ENCODE data around the gene RAB20.

RAB20 gene

DNA sequence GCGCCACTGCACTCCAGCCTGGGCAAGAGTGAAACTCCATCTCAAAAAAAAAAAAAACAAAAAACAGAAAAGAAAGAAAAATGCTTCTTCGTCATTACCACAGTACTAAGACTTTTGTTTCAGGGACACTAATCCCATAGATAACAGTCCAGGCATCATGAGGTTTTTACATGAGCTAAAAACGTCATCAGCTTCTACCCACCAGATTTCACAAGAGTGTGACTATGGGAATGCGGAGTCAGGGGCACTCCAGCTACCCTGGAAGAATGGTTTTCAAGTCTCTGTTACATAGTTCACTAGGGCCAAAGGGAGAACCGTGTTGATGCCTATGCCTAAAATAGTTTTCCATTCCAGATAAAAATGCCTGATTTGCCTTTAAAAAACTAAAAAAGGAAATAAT lies 33.2 kb downstream of the RAB20 start:
- DNase-seq: no peak

DNA sequence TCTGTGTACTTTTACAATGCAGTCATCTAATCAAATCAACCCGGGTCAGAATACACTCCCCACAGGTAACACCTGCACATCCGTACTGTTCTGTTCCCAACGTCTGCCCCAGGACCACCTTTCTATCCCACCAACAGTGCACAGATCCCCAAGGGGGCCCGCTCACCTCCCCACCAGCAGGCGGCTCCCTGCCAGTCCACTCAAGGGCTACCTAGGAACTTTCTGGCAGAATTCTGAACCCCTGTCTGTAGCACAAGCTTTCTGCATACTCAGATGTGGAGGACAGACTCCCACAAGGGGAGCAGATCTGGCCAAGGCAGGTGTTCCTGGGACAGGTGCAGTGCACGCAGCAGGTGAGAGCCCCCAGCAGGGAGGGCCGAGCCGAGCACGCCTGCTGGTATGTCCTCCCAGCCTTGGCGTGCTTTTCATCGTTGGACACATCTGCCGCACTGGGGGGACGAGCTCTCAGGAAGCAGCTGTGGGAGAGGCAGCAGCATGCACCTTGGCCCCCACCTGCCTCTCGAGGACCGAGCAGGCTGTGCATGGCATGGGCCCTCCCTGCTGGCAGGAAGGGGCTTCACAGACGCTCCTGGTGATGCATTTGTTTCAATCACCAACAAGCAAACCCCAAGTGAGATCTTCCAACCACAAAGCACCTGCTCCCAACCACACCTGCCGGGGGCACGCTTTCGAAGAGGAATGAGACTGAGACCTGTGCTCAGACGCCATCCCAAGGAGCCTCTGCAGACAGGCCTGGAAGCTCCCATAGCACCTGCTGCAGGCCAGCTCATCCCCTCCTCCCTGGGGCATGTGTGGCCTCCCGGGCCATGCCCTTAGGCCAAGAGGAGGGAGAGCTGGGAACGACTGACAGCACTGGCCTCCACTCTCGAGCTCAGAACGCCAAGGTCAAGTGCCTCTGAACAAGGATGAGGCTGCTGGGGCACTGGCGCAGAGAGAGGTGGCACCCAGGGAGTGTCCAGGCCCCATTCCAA lies 35.9 kb downstream of the RAB20 start:
- DNase-seq: no peak

DNA sequence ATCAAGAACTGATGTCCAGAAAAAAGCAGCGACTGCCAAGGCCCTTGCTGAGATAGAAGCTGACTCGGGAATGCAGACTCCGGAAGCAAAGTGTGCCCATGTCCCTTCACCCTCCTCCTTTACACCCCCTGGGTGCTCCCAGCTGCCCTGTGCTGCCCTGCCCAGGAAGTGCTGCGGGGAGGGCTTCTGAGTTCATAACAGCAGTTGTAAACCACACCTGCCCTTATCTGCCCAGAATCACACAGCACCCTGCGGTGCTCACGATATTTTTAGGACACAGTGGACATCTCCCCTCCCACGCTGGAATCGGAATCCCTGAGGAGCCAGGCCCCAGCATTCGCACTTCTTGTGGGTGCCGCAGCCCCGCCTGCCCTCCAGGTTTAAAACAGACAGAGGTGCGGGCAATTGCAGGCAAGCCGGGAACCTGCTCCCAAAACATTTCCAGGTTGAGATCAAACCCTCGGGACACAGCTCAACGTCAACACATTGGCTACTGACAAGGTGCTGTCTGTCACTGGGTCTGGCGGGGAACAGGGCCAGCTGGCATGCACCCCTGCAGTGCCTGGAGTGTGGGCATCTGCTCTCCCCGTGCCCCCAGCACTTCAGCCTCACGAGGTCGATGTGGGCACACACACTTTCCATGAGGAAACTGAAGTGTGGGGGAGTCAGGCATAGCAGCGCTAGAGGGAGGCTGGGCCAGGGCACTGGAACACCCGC lies 36.8 kb downstream of the RAB20 start:
- DNase-seq: no peak

DNA sequence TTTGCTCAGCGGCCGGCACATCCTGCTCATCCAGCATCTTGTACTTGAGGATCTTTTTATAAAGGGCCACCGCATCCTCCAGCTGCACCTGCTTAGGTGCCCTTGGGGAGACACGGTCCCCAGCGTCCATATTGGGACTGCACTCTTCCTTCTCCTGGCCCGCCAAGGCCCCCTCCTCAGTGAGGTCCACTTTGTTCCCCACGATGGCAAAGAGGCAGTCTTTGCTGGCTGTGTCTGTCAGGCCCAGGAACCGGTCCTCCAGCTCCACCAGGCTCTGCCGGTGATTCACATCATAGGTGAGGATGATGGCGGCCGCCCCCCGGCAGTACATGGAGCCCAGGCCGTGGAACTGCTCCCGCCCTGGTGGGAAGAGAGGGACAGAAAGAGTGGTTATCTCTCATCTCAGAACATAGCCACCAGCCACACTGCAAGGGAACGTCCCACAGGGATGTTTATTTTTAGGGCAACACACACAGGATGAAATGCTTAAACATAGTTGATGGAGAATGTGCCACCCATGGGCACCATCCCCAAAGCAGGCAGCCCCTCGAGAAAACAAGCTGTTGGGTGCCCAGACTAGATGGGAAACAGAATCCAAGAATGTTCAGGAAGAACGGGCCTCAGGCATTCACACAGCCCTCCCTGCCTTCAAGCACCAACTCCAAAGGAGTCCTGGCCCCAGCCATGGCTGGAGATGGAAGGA lies 37.5 kb downstream of the RAB20 start:
- no peak for DNase-seq

DNA sequence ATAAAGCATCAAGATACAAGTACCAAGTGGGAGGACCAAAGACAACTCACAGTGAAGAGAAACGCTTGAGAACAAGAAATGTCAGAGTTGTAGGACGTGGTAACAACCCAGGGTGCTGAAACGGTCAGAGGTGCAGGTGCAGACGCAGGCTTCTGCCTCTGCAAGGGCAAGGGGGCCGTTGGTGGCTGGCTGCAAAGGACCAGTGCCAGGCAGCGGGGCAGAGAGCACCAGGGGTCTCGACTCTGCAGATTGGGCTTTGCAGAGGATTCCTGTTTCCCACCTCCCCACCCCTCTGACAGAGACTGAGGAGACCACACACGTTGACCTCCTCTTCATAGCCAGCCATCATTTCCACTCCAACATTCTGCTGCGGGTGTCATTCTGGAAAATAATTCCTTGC lies 38.3 kb downstream of the RAB20 start:
- DNase-seq: no peak

DNA sequence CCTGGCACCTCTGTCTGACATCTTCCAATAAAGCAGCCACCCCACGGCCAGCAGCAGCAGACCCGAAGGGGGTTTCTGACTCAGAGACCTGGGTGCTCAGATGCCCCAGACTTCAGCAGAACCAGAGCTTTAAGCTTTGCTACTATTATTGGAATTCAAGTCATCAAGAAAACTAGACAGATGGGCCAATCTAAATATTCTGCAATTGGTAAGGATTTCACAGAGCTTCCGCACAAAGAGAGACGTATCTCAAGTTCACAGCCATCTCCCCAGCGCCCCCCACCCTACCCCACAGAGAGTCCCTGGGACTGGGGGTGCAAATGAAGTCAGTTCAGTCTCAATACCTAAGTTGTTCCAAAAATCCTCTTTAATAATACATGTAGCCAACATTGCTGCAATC lies 38.8 kb downstream of the RAB20 start:
- no peak for DNase-seq

DNA sequence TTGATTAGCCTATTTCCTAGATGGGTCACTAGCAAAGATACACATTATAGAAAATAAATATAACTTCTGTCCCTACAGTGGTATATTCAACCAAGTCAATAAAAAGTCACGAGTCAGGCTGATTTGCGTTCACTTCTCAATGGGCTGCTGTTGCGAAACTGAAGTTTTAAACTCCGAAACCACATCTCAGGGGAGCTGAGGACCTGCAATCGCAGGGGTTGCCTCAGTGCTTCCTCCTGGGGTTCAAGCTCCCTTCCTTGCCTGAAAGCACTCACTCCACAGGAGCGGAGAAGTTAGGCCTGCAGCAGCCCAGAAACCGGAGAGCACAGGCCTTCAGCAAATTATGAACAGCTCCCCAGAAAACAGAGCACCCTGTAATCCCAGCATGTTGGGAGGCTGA lies 39.6 kb downstream of the RAB20 start:
- DNase-seq: no peak

DNA sequence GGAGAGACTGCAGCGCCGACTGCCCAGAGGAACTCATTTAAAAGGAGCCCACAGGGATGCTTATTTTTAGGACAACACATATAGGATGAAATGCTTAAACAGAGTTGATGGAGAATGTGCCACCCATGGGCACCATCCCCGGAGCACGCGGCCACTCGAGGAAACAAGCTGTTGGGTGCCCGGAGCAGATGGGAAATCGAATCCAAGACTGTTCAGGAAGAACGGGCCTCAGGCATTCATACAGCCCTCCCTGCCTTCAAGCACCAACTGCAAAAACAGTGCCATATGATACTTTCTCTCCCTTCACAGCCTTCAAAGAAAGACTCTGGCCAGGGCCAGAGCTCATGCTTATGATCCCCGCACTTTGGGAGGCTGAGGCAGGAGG lies 40.2 kb downstream of the RAB20 start:
- DNase-seq: no peak

DNA sequence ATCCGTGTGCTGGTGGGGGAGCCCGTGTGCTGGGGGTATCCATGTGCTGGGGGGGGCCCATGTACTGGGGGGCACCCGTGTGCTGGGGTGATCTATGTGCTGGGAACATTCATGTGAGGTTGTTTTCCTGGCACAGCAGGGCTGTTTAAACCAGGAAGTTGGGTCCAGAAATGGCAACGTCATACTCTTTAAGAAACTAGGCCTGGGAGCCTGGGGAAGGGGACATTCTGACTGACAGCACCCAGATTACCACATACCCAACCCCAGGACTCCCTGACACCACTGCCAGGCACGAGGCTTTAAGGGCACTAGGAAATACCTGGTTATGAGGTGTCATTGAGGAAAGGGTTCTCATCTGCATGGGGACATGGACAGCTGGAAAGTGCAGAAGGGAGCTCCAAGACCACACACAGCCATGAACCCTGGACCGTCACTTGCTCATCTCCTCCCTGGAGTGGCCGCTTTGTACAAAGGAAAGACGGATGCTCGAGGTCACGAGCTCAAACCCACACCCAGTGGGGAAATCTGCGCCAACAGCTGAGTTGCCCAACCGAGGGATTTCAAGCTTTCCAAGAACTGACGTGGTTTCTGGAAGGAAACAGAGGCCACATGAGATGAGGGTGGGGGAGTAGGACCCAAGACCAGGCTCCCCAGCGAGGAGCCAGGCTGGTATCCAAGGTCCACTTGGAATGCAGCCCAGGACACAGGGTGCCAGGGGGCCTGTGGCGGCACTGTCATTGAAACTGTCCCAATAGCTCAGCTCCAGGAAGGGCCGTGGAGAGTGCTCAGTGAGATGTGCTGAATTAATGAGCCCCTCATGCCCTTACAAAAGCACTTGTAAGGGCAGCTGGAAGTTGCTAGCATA lies 40.9 kb downstream of the RAB20 start:
- DNase-seq: peak; percentile 62 to 76

DNA sequence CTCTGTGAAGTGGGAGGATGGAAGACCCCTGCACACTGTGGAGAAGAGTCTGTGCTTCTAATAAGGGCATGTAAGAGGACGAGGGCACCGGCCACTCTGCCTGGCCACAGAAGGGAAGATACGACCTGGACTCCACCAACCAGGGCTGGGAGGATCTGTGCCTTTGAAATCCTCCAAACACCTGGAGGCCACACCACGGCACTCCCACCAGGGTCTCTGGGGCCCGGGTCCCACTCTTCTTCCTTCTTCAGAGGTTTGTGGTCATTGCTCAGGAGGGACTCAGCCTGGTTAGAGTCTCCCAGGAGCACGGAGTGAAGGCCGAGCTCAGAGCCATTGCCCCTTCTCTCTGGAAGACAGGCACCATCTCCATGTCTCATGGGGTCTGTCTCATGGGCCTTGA lies 42.0 kb downstream of the RAB20 start:
- no peak for DNase-seq

DNA sequence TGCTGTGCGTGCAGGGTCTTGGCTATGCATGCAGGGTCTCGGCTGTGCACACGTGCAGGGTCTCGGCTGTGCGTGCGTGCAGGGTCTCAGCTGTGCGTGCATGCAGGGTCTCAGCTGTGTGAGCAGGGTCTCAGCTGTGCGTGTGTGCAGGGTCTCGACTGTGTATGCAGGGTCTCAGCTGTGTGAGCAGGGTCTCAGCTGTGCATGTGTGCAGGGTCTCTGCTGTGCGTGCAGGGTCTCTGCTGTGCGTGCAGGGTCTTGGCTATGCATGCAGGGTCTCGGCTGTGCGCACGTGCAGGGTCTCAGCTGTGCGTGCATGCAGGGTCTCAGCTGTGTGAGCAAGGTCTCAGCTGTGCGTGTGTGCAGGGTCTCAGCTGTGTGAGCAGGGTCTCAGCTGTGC lies 42.5 kb downstream of the RAB20 start:
- DNase-seq: no peak

DNA sequence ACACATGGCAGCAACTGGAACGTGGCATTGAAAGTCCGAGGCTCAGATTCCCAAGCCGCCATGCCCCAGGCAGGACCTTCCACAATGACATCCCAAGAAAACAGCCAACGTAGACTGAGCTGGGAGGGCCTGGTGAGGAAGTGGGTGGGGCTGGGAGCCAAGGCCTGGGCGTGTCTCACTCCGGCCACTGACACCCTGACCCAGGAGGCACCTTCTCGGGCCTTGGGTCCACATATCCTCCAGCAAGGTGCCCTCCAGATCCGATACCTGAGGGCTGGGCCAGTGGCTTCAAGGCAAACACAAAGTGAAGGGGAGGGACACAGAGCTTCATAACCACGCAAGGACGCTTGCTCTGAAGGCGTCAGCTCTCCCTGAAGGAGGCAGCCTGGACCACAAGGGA lies 43.0 kb downstream of the RAB20 start:
- DNase-seq: no peak

DNA sequence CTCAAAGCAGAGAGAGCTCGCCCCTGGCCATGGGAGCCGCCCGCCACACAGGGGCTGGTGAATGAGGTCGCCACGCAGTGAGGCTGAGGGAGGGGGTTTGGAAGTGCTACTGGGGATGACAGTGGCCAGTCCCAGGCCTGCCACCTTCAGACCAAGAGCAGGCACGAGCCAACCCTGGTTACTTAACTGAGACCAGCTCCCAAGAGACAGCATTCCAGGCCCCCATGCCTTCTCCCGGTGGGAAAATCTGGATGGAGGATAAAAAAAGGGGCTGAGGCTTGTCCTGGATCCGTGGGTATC lies 43.3 kb downstream of the RAB20 start:
- DNase-seq: no peak

DNA sequence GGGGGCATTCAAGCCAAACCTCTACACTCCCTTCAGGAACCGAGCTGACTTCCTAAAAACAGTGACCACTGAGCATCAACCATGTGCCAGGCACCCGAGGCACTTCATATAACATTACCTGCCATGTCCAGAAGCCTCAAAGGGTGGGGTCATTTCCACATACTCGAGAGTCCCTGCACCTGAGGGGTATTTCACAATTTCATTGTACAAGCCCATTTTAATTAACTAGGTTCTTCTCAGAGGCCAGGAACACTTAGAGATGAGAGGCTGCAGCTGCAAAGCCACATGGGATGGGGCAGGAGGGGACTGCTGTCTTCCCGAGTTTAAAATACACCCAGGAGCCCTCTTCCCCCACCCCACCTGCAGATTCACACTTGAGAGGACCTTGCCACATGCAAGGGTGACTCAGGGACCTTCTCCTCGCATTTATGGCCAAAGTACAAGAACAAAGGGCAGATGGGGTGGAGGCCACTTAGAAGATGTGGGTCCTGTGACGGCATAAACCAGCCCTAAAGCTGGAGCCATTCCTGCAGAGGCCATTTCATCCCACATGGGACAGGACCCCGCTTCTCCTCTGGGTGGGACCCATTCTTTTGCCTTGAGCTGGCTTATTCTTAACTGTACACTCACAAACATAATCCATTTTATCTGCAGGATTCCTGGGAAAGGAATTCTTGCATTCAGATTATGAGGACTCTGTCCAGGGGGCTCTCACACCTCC lies 43.9 kb downstream of the RAB20 start:
- DNase-seq: no peak

DNA sequence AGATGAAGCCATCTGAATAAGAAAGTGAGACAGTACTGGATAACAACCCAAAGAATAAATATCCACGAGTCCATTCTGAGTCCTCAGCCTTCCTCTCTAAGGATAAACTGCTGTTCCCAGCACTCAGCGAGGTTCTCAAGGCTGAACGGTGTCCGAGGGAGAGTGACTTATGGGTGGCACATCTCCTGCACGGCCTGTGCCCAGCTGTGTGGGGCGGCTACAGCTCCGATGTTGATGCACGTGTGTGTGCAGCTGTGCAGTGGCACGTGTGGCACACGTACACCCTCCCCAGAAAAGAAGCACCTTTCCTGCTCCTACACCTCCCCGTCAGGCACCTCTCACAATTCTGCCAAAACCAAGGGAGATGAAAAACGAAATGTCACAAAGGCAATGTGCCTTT lies 45.0 kb downstream of the RAB20 start:
- DNase-seq: no peak

DNA sequence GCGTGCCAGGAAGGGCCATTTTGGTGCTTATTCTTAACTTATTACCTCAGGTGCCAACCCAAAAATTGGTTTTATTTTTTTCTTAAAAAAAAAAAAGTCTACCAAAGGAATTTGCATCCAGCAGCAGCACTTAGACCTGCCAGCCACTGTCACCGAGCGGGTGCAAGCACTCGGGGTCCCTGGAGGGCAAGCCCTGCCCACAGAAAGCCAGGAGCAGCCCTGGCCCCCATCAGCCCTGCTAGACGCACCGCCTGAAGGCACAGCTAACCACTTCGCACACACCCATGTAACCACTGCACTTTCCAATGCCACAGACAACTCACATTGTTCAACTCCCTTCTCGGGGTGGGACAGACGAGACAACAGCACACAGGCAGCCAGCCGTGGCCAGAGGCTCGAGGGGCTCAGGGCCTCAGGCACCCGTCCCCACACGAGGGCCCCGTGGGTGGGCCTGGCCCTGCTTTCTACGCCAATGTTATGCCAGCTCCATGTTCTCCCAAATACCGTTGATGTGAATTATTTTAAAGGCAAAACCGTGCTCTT lies 49.3 kb downstream of the RAB20 start:
- DNase-seq: no peak

DNA sequence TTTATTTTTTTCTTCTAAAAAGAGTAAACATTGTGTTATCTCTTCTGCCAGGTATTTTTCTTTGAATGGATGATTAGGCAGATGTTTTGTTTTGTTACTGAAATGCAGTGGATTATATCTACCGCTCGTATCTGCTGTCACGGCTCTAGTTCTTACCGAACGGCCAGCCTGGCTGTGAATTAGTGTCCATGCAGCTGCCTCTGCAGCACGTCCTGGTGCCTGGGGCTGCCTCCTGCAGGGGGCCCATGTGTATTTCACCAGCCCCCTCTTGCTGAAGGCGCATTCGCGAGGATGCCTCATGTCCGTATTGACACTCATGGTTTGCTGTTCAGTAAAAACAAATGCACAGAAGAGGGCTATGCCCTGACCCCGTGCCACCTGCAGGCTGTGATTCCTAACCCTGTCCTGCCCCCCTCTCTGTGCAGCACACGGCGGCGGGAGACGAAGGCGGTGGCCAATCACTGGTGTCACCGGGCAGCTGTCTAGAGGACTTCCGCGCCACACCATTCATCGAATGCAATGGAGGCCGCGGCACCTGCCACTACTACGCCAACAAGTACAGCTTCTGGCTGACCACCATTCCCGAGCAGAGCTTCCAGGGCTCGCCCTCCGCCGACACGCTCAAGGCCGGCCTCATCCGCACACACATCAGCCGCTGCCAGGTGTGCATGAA lies 49.9 kb downstream of the RAB20 start:
- no peak for DNase-seq

DNA sequence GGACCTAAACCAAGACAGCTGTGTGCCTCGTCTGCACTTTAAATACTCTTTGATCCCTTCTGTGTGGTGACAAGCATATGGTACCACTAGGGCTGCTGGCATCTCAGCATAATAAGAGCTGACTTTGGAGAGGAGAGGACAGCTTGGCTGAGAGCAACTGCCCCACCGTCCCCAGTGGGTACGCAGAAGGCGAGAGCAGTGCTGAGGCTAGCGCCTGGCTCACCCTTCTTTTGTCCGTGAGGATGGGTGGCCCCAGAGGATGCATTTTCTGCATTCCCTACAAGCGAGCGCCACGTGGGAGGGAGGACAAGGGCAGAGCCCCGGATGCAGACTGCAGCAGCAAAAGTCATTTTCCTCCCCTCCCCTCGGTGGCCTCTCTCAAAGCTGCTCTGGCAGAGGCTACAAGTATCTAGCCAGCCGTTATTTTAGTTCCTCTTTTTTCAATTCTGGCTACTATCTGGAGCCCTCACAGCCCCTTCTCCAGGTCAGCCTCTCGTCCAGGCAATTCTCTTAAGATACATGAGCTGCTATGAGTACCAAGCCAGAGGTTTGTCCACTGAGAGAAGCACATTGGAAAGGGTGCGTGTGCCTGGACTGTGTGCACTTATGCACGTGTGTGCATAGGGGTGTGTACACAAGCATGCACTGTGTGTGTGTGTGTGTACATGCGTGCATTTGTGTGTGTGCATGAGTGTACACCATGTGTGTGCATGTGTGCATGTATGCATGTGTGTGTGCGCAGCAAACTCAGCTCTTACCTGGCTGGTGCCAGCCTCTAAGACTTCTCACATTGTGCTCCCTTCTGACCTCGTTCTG lies 51.3 kb downstream of the RAB20 start:
- DNase-seq: no peak

DNA sequence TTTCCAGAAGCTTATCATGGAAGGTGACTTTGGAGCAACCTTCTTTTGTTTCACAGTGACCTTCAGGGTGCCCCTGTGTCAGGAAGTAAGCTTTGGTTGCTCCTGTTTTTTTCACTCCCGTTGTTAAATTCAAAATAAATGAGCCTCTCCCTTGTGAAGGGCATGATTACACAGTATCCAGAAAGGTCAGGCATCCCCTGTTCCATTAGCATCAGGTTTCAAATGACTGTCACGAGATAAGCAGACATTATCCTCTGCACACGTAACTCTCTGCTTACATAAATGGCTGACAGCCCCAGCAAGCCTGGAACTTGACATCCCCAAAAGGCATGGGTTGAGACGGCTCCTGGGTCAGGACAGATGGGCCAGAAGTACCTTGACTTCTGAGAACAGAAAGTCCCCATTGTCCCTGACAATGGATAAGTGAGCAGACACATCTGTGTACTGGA lies 52.0 kb downstream of the RAB20 start:
- no peak for DNase-seq

All from hippocampal formation (tissue), 2 donors.